Stimulated activated memory B cell treated with anti-CD40 and anti-IgM and Interleukin-4, amounts not matched to agents 10 μg/mL and 1 μg/mL and 100 μg/mL, for 72 hours (primary cell): Measurements from ENCODE around the gene RANBP17.

Source experiments
- ATAC-seq: fragments of 150-1000 bp; cut with Tn5 transposase; 2 replicates; pipeline ENCODE4 v1.10.0; 2021
- H3K27ac Mint-ChIP-seq: one replicate; pipeline ENCODE4 v1.8.0; 2022; ENCODE audit warnings: mild to moderate bottlenecking, mixed read lengths
- H3K27me3 Mint-ChIP-seq: one replicate; pipeline ENCODE4 v1.8.0; 2022; ENCODE audit warnings: mixed read lengths
- H3K36me3 Mint-ChIP-seq: one replicate; pipeline ENCODE4 v1.8.0; 2022; ENCODE audit warnings: mixed read lengths
- H3K4me1 Mint-ChIP-seq: one replicate; pipeline ENCODE4 v1.8.0; 2022; ENCODE audit warnings: mixed read lengths
- H3K4me3 Mint-ChIP-seq: one replicate; pipeline ENCODE4 v1.8.0; 2022; ENCODE audit warnings: mild to moderate bottlenecking, moderate library complexity, mixed read lengths
- H3K9me3 Mint-ChIP-seq: one replicate; pipeline ENCODE4 v1.8.0; 2022; ENCODE audit warnings: mixed read lengths

Gene RANBP17

GRCh38 chr5:171226096-171226754, 364.4 kb downstream of the RANBP17 start:
- no peaks in the 10 kb centered on the region for H3K4me1 Mint-ChIP-seq
- no peak for ATAC-seq
- no peak overlapping the region for H3K4me3 Mint-ChIP-seq
- peaks cover 20% of the 10 kb centered on the region for H3K27me3 Mint-ChIP-seq
- no peak overlapping the region for H3K27ac Mint-ChIP-seq
- no peaks in the 10 kb centered on the region for H3K9me3 Mint-ChIP-seq
- H3K36me3 Mint-ChIP-seq: no peaks in the 10 kb centered on the region

- Mint-ChIP-seq H3K27ac (no peak overlapping the region), H3K27me3 (peaks cover 20% of the 10 kb centered on the region), H3K36me3 (no peaks in the 10 kb centered on the region), H3K4me3 (no peak overlapping the region), H3K9me3 (no peaks in the 10 kb centered on the region), H3K4me1 (no peaks in the 10 kb centered on the region)
- ATAC-seq: no peak
Measured at GRCh38 chr5:171226864-171227263, 365.0 kb downstream of the RANBP17 start.

GRCh38 chr5:171236651-171237050, 374.8 kb downstream of the RANBP17 start:
- no peaks in the 10 kb centered on the region for H3K36me3 Mint-ChIP-seq
- no peaks in the 10 kb centered on the region for H3K4me1 Mint-ChIP-seq
- no peak overlapping the region for H3K27ac Mint-ChIP-seq
- ATAC-seq: no peak
- no peak overlapping the region for H3K4me3 Mint-ChIP-seq
- no peaks in the 10 kb centered on the region for H3K9me3 Mint-ChIP-seq
- peaks cover 7% of the 10 kb centered on the region for H3K27me3 Mint-ChIP-seq

GRCh38 chr5:171242521-171242920, 380.7 kb downstream of the RANBP17 start:
- Mint-ChIP-seq H3K4me1 (no peaks in the 10 kb centered on the region), H3K27me3 (peaks cover 3% of the 10 kb centered on the region), H3K4me3 (no peak overlapping the region), H3K36me3 (no peaks in the 10 kb centered on the region), H3K27ac (no peak overlapping the region), H3K9me3 (no peaks in the 10 kb centered on the region)
- ATAC-seq: no peak

- Mint-ChIP-seq H3K36me3 (peaks cover 4% of the 10 kb centered on the region), H3K27me3 (peaks cover 14% of the 10 kb centered on the region), H3K9me3 (peaks cover 14% of the 10 kb centered on the region), H3K27ac (no peak overlapping the region), H3K4me3 (no peak overlapping the region), H3K4me1 (no peaks in the 10 kb centered on the region)
- ATAC-seq: no peak
Measured at GRCh38 chr5:171246231-171246630, 384.4 kb downstream of the RANBP17 start.

GRCh38 chr5:171249460-171249859, 387.6 kb downstream of the RANBP17 start:
- no peak overlapping the region for H3K27ac Mint-ChIP-seq
- peaks cover 14% of the 10 kb centered on the region for H3K27me3 Mint-ChIP-seq
- H3K9me3 Mint-ChIP-seq: peaks cover 14% of the 10 kb centered on the region
- no peaks in the 10 kb centered on the region for H3K4me1 Mint-ChIP-seq
- H3K36me3 Mint-ChIP-seq: peaks cover 4% of the 10 kb centered on the region
- no peak overlapping the region for H3K4me3 Mint-ChIP-seq
- ATAC-seq: no peak

- peaks cover 14% of the 10 kb centered on the region for H3K27me3 Mint-ChIP-seq
- H3K4me3 Mint-ChIP-seq: no peak overlapping the region
- no peak for ATAC-seq
- H3K4me1 Mint-ChIP-seq: no peaks in the 10 kb centered on the region
- H3K9me3 Mint-ChIP-seq: peaks cover 14% of the 10 kb centered on the region
- H3K27ac Mint-ChIP-seq: no peak overlapping the region
- H3K36me3 Mint-ChIP-seq: peaks cover 4% of the 10 kb centered on the region
Measured at GRCh38 chr5:171250738-171251137, 388.9 kb downstream of the RANBP17 start.

- Mint-ChIP-seq H3K27me3 (peaks cover 14% of the 10 kb centered on the region), H3K9me3 (peaks cover 14% of the 10 kb centered on the region), H3K4me1 (no peaks in the 10 kb centered on the region), H3K27ac (no peak overlapping the region), H3K4me3 (no peak overlapping the region), H3K36me3 (peaks cover 4% of the 10 kb centered on the region)
- ATAC-seq: no peak
Measured at GRCh38 chr5:171251519-171251918, 389.7 kb downstream of the RANBP17 start.

- Mint-ChIP-seq H3K4me3 (no peak overlapping the region), H3K4me1 (no peaks in the 10 kb centered on the region), H3K27me3 (peaks cover 14% of the 10 kb centered on the region), H3K9me3 (peaks cover 14% of the 10 kb centered on the region), H3K36me3 (peaks cover 4% of the 10 kb centered on the region), H3K27ac (no peak overlapping the region)
- ATAC-seq: no peak
Measured at GRCh38 chr5:171252674-171253073, 390.9 kb downstream of the RANBP17 start.

- no peaks in the 10 kb centered on the region for H3K36me3 Mint-ChIP-seq
Measured at GRCh38 chr5:171258737-171259415, 397.1 kb downstream of the RANBP17 start.

GRCh38 chr5:171261361-171261760, 399.5 kb downstream of the RANBP17 start:
- Mint-ChIP-seq H3K27ac (no peak overlapping the region), H3K4me3 (no peak overlapping the region), H3K27me3 (no peaks in the 10 kb centered on the region), H3K4me1 (no peaks in the 10 kb centered on the region), H3K36me3 (no peaks in the 10 kb centered on the region), H3K9me3 (no peaks in the 10 kb centered on the region)
- ATAC-seq: no peak

More at GRCh38 chr5:171258737-171259415, 397.1 kb downstream of the RANBP17 start:
- Mint-ChIP-seq H3K9me3 (no peaks in the 10 kb centered on the region), H3K4me1 (no peaks in the 10 kb centered on the region), H3K27me3 (no peaks in the 10 kb centered on the region), H3K27ac (no peak overlapping the region), H3K4me3 (no peak overlapping the region)
- ATAC-seq: no peak

- Mint-ChIP-seq H3K36me3 (no peaks in the 10 kb centered on the region), H3K4me3 (no peak overlapping the region), H3K4me1 (no peaks in the 10 kb centered on the region)
Measured at GRCh38 chr5:171261904-171262303, 400.1 kb downstream of the RANBP17 start.

GRCh38 chr5:171263181-171263580, 401.4 kb downstream of the RANBP17 start:
- Mint-ChIP-seq H3K36me3 (no peaks in the 10 kb centered on the region), H3K4me3 (no peak overlapping the region)
- ATAC-seq: no peak

More at GRCh38 chr5:171261904-171262303, 400.1 kb downstream of the RANBP17 start:
- ATAC-seq: no peak
- Mint-ChIP-seq H3K27ac (no peak overlapping the region), H3K9me3 (no peaks in the 10 kb centered on the region), H3K27me3 (no peaks in the 10 kb centered on the region)

GRCh38 chr5:171264843-171265242, 403.0 kb downstream of the RANBP17 start:
- Mint-ChIP-seq H3K4me3 (no peak overlapping the region), H3K27me3 (no peaks in the 10 kb centered on the region), H3K4me1 (no peaks in the 10 kb centered on the region), H3K9me3 (no peaks in the 10 kb centered on the region), H3K27ac (no peak overlapping the region), H3K36me3 (no peaks in the 10 kb centered on the region)
- ATAC-seq: no peak

More at GRCh38 chr5:171263181-171263580, 401.4 kb downstream of the RANBP17 start:
- no peaks in the 10 kb centered on the region for H3K27me3 Mint-ChIP-seq
- H3K4me1 Mint-ChIP-seq: no peaks in the 10 kb centered on the region
- no peak overlapping the region for H3K27ac Mint-ChIP-seq
- H3K9me3 Mint-ChIP-seq: no peaks in the 10 kb centered on the region

- Mint-ChIP-seq H3K36me3 (no peaks in the 10 kb centered on the region), H3K27me3 (peaks cover 12% of the 10 kb centered on the region), H3K4me3 (no peak overlapping the region), H3K4me1 (no peaks in the 10 kb centered on the region), H3K9me3 (peaks cover 4% of the 10 kb centered on the region), H3K27ac (no peak overlapping the region)
- no peak for ATAC-seq
Measured at GRCh38 chr5:171268700-171269620, 407.1 kb downstream of the RANBP17 start.
